SKM-1 (cell line): Measurements from ENCODE around the gene SAXO1.
"Not testable (repeated sequence)": the region's sequence is repeated elsewhere in the genome, so short reads cannot be mapped to it uniquely, and the experiment has no call there.

Source experiments
- DNase-seq: peaks from one replicate; lab custom pipeline; 2025; ENCODE audit not compliant: unreplicated experiment; lab: John Stamatoyannopoulos, UW

Gene SAXO1

DNA sequence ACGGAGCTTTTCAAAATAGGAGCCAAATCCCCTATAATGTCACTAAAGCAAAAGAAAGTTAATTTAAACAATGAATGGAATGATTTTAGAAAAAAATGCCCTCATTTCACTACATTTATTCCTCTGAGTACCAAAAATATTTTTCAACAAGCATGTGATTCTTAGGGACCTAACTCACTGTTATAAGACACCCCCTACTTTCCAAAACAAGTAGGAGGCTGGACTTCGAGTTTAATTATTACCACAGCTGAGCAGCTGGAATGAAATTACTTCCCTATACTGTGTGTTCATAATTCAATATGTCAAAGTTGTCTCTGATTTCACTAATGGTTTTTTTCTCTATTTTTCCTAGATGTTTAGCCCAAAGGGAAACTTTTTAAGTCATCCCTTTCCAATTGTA is 61.6 kb downstream of the SAXO1 start:
- no peak for DNase-seq

GRCh38 chr9:18970393-18970792 is 62.6 kb downstream of the SAXO1 start:
- no peak for DNase-seq

- DNase-seq, result no peak
These were observed 63.9 kb downstream of the SAXO1 start for GRCh38 chr9:18969128-18969527.

DNA sequence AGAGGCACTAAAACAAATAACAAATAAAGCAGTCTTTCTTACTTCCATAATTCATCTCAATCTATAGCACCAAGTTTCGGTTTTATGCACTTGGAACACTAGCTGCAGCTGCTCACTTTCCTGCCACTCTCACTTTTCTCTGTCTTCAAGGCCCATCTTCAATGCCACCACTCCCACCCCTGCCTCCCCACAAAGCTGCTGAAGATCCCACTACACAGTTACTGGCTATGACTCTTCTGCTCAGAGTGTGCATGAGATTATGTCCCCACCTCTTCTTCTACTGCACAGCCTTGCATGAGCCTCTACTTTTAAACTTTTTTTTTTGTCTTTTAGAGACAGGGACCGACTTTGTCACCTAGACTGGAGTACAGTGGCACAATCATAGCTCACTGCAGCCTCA is 77.4 kb downstream of the SAXO1 start:
- no peak for DNase-seq

- no peak for DNase-seq
These were observed 81.1 kb downstream of the SAXO1 start for GRCh38 chr9:18951936-18952335.

- DNase-seq, result peak; percentile 65
These were observed 85.1 kb downstream of the SAXO1 start for GRCh38 chr9:18947892-18948339.

DNA sequence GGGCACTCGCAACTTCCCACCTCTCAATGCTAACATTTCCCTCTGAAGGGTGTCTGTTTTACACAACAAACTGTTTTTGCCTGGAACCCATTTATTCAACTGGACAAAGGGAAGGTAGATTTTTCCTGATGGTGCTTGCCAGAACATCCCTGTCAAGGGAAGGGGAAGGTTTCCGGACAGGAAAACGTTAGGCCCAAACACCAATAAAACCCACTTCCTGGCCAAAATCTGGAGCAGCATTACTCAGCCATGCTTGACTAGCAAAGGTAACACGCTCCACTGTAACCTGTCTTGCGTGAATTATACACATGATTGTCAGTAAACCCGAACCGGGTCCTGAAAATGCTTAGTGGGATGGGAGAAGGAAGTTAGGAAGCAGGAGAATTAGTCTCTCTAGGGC is 90.2 kb downstream of the SAXO1 start:
- DNase-seq, result no peak

DNA sequence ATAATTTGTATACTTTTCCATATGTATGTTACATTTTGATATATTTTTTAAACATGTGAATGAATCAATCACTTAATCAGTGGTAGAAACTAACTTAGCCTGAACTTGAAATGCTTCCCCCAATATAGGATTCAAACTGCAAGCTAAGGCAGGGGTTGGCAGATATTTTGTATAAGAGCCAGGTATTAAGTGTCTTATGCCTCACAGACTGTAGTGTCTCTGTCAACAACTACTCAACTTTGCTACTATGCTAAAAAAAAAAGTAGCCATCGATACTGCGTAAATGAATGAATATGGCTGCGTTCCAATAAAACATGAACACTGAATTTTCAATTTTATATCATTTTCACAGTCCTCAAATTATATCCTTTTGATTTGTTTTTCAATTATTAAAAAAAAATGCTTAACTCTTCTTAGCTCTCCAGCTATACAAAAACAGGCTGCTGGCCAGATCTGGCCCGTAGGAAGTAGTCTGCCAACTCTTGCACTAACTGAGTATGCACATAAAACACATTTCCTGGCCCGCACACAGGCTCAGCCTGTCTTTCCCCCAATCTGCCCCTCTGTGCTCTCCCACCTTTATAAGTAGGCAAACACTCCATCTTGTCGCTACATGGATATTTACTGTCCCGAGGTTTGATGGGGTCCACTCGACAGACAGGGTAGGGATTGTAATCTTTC is 91.8 kb downstream of the SAXO1 start:
- no peak for DNase-seq

- DNase-seq, result no peak
These were observed 93.1 kb downstream of the SAXO1 start for GRCh38 chr9:18939943-18940342.

DNA sequence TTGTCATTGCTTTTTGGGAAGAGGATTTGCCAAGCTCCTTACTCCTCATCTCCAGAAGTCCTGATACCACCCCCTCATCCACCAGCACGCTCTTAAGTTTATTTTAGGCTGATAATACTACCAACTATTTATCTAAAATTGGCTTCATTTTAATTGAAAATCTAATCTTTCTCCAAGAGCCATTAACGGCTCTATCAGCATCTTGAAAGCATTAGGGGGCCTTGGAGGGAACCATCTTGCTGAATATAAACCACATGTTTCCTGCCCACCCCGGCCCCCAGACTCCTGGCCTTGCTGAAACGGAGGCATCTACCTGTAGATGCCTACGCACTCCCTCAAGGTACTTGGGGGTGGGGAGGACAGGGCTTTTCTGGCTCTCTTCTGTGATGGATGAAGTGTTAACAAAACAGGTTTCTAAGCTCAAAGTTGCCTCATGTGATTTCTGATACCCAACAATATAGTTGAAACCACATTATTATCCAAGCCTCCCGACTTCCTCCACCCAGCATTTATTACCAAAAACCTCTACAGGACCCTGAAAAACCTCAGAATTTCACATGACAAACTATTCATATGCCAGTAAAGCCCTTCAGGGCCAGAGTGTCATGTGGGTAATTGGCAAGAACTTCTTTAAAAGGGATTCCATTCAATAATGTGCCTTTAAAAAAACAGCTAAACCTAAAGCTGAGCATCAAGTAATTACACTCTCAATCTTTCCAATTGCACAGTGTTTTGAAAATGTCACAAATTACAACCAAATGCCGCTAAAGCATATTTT is 96.7 kb downstream of the SAXO1 start:
- no peak for DNase-seq

GRCh38 chr9:18935541-18935940 is 97.5 kb downstream of the SAXO1 start:
- no peak for DNase-seq

- DNase-seq, result not testable (repeated sequence)
These were observed 102.4 kb downstream of the SAXO1 start for GRCh38 chr9:18930611-18931010.

DNA sequence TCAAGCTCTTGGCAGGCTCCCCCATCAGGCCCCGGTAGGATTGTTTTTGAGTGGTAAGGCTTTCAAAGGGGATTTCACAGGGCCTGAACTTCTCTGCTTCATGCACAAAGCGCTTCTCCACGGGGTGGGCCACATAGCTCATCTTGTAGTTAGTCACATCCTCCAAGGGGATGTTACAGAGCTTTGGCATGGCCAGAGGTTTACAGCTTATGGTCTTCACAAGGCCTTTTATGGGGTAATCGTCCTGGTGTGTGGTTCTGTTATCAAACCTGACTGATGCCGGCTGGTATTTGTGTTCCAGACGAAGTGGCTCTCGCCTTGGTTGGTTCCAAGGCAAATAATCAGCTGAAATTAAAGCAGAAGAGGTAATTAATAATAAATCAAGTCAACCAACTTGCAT is 104.3 kb downstream of the SAXO1 start:
- DNase-seq, result no peak

GRCh38 chr9:18926513-18926912 is 106.5 kb downstream of the SAXO1 start:
- no peak for DNase-seq

DNA sequence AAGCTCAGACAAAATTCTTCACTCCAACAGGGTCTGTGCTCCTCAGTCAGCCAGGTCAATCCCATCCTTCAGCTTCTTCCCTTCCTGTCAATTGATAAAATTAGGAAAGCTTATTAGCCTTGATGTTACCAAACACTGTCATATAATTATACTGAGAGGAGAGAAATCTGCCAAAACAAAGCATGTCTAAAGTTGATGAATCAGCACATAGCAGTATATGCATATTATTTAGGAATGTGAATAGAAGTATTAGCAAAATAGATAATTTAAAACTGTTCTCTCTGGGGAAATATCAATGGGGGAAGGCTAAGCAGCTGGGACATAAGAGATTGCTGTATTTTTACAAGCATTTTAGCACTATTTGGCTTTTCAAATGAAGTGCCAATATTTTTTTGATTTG is 107.1 kb downstream of the SAXO1 start:
- no peak for DNase-seq

DNA sequence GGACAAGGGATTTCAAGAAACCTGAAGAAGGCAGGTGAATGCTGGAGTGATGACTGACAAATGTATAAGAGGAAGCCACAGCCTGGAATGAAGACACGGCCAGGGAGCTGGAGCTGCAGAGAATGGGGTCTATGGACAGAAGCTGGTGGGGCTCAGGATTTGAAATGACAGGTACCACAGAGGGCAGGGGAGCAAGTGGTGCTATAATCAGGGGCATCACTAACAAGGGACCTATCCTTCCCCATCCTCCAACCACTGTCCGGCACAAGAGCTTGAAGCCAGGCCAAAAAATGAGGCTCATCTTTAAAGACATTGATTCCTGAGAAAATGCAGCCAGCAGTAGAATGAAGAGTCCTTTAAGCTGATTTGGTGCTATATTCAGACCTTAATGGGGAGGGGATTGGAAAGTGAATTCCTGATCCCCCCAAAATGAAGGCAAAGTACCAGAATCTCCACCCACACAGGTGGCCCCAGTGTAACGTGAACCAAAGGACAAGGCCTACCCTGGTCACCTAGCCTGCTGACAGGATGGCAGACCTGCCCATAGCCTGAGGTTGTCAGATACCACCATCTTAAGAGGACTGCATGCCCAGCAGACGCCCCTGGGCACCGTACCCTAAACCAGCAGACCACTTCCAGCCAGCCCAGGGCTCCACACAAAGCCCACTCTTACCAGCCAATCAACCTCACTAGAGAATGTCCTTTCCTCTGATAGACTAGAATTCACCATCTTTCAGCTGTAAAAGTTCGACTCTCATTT is 109.2 kb downstream of the SAXO1 start:
- DNase-seq, result no peak

GRCh38 chr9:18923167-18923566 is 109.8 kb downstream of the SAXO1 start:
- DNase-seq, result no peak

- peak; percentile 3 for DNase-seq
These were observed 110.7 kb downstream of the SAXO1 start for GRCh38 chr9:18922161-18922885.

GRCh38 chr9:18921366-18922075 is 111.5 kb downstream of the SAXO1 start:
- DNase-seq, result no peak
